SK-N-MC (cell line): ENCODE results near the gene AKR7A2.

Experiments
- EZH2 ChIP-seq: fragments of 200-600 bp; sonication (generic); IDR thresholded peaks from one replicate; pipeline ENCODE4 v1.6.1; 2017; ENCODE audit warnings: antibody characterized with exemption
- POLR2AphosphoS5 ChIP-seq: IDR thresholded peaks from 2 replicates; pipeline ENCODE4 v1.6.1; 2012; ENCODE audit warnings: mild to moderate bottlenecking, low read depth, low read length, borderline replicate concordance

DNA sequence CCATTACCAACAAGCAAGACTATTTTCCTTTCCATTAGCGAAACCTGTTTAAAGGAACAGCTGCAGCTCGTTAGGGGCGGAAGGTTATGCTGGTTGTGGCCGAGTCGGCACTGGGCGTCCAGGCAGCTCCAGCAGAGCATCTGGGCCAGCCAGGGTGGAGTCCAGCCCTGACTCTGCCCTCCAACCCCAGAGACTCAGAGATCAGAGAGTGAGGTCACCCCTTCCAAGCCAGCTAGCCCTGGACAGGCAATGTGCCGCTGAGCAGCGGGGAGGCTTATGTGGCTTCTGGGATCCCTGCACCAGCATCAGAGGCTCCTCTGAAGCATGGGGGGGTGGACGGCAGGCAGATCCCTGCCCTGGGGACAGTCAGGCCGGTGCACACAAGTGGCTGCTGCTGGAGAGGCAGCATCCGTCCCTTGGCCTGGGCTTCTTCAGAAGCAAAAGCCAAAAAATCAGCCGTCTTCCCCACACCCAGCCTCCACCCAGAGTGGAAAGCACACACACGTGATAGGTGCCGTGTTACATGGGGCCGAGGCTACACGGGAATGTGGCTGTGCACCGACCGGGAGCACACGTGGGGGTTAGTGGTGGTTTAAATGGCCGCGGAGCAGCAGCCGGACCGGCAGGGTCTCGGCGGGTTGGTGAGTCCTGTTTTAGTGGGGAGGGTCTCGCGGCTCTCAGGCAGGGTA lies 30.3 kb upstream of the AKR7A2 start:
- TF ChIP-seq EZH2 (no peak), POLR2AphosphoS5 (no peak)
